Kidney tubule cell (primary cell): Measurements from ENCODE around the gene FBLL1.
"Not testable (repeated sequence)": the region's sequence is repeated elsewhere in the genome, so short reads cannot be mapped to it uniquely, and the experiment has no call there.

Source experiments
- DNase-seq: peaks from one replicate; pipeline ENCODE4 v3.0.0-alpha.2; 2018; ENCODE audit warnings: low spot score

FBLL1 gene

GRCh38 chr5:168552146-168552545 is 23.0 kb downstream of the FBLL1 start:
- peak; percentile 17 for DNase-seq

GRCh38 chr5:168553377-168554130 is 24.4 kb downstream of the FBLL1 start:
- DNase-seq, result no peak

- DNase-seq, result no peak
These were observed 28.3 kb downstream of the FBLL1 start for GRCh38 chr5:168557389-168557788.

- no peak for DNase-seq
These were observed 33.2 kb downstream of the FBLL1 start for GRCh38 chr5:168562279-168562678.

GRCh38 chr5:168563959-168564358 is 34.9 kb downstream of the FBLL1 start:
- DNase-seq, result no peak

GRCh38 chr5:168568738-168569137 is 39.6 kb downstream of the FBLL1 start:
- no peak for DNase-seq

- DNase-seq, result no peak
These were observed 41.6 kb downstream of the FBLL1 start for GRCh38 chr5:168570490-168571328.

GRCh38 chr5:168573663-168574062 is 44.6 kb downstream of the FBLL1 start:
- DNase-seq, result not testable (repeated sequence)

- DNase-seq, result not testable (repeated sequence)
These were observed 45.1 kb downstream of the FBLL1 start for GRCh38 chr5:168574156-168574555.

GRCh38 chr5:168575391-168576372 is 46.6 kb downstream of the FBLL1 start:
- no peak for DNase-seq

GRCh38 chr5:168578006-168578405 is 48.9 kb downstream of the FBLL1 start:
- DNase-seq, result peak; percentile 51

- no peak for DNase-seq
These were observed 49.7 kb downstream of the FBLL1 start, which contains the start of gene PANK3 for GRCh38 chr5:168578538-168579487. Gene PANK3 (minus strand): TSS chr5:168579368. CDS start chr5:168579283, 85 bp downstream.

- peak; percentile 100 for DNase-seq
These were observed 50.6 kb downstream of the FBLL1 start for GRCh38 chr5:168579488-168580226.

- DNase-seq, result no peak
These were observed 51.1 kb downstream of the FBLL1 start for GRCh38 chr5:168580227-168580508.
